ENCODE results near the gene POFUT2. TPM values are rescaled to one million over a fixed set of nuclear protein-coding genes. Genes with fewer than 3 reads are reported as not detected.

POFUT2 gene
- total RNA-seq, 4 donors from 2014 or later = 7.9 to 11.4 (median 9.4) TPM

DNA sequence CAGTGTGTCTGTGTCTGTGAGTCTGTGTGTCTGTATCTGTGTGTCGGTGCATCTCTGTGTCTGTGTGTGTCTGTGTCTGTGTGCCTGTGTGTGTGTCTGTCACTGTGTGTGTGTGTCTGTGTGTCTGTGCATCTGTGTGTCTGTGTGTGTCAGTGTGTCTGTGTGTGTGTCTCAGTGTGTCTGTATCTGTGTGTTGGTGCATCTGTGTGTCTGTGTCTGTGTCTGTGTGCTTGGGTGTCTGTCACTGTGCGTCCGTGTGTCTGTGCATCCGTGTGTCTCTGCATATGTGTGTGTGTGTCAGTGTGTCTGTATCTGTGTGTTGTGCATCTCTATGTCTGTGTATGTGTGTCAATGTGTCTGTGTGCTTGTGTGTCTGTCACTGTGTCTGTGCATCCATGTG lies 44.7 kb upstream of the POFUT2 start:
- Histone ChIP-seq H3K27ac (no peak overlapping the region), H3K9me3 (no peaks in the 10 kb centered on the region), H3K4me1 (peaks cover 0 to 59% (median 32%) of the 10 kb centered on the region in 3 donors), H3K27me3 (peaks cover 0 to 67% (median 0%) of the 10 kb centered on the region in 4 donors), H3K4me3 (no peak overlapping the region), H3K36me3 (no peaks in the 10 kb centered on the region)
- no peak for DNase-seq
- TF ChIP-seq, protein P1, sequence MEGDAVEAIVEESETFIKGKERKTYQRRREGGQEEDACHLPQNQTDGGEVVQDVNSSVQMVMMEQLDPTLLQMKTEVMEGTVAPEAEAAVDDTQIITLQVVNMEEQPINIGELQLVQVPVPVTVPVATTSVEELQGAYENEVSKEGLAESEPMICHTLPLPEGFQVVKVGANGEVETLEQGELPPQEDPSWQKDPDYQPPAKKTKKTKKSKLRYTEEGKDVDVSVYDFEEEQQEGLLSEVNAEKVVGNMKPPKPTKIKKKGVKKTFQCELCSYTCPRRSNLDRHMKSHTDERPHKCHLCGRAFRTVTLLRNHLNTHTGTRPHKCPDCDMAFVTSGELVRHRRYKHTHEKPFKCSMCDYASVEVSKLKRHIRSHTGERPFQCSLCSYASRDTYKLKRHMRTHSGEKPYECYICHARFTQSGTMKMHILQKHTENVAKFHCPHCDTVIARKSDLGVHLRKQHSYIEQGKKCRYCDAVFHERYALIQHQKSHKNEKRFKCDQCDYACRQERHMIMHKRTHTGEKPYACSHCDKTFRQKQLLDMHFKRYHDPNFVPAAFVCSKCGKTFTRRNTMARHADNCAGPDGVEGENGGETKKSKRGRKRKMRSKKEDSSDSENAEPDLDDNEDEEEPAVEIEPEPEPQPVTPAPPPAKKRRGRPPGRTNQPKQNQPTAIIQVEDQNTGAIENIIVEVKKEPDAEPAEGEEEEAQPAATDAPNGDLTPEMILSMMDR (IDR thresholded peaks at IDR 0.05) = no peak
- TF ChIP-seq POLR2A (IDR thresholded peaks at IDR 0.05) = no peak
- intact Hi-C loops (cut with DNase I) = no loop called here
- 86 to 88% methylated on average over 3 to 4 of the region's 4 CpGs for WGBS, 2 donors

DNA sequence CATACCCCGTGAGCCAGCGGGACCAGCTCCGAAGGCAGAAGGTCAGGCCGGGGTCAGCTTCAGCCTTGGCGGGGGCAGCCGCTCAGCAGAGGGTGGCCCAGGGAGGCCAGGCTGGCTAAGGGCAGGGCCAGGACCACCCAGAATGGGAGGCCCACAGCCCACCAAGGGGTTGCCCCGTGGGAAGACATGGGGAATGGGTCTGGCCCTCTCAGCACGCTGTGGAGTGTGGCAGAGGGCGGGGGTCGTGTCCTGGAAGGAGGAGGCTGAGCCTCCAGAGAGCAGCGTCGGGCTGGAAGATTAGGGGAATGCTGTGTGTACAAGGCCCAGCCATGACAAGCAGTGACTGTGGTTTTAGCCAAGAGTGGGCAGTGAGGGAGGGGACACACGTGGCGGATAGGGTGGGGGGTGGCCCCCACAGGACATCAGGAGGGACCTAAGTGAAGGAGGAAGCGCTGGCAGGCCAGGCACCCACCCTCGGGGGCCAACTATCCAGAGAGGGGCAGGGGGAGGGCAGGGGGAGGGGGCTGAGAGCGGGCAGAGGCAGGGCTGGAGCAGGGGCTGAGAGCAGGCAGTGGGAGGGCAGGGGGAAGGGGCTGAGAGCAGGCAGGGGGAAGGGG lies 43.9 kb upstream of the POFUT2 start:
- no peaks in the 10 kb centered on the region for H3K36me3 ChIP-seq
- H3K27me3 ChIP-seq = peaks cover 0 to 63% (median 0%) of the 10 kb centered on the region in 4 donors
- H3K27ac ChIP-seq = peak overlapping the region in 1 of 4 donors; percentile 14
- intact Hi-C loops (cut with DNase I) = no loop called here
- no peak for DNase-seq
- TF ChIP-seq POLR2A (IDR thresholded peaks at IDR 0.05) = no peak
- no peak overlapping the region for H3K4me3 ChIP-seq
- H3K4me1 ChIP-seq = peaks cover 5 to 58% (median 32%) of the 10 kb centered on the region in 3 donors
- 53 to 66% methylated on average over 3 to 4 of the region's 17 CpGs for WGBS, 2 donors
- H3K9me3 ChIP-seq = no peaks in the 10 kb centered on the region

DNA sequence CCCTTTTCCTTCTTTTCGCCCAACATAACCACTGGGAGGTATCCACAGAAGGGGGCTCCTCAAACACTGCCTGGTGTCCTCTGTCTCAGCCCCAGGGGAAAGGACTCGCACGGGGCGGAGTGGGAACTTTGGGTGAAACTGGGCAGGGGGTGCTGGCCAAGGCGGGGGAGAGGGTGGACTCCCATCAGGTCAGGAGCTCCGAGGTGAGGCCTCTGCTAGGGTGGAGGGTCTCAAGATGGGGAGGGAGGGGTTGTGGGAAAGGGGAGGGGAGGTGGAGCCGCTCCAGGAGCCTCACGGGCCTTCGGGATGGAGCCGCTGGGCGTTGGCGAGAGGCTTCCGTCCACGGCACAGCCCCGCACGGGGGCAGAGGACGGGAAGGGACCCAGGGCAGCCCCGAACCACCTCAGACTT lies 43.2 kb upstream of the POFUT2 start:
- peaks cover 0 to 56% (median 0%) of the 10 kb centered on the region in 4 donors for H3K27me3 ChIP-seq
- H3K27ac ChIP-seq = peak overlapping the region in 3 of 4 donors; percentile 66 to 80 (median 73)
- no peaks in the 10 kb centered on the region for H3K9me3 ChIP-seq
- DNase-seq = no peak
- H3K36me3 ChIP-seq = no peaks in the 10 kb centered on the region
- 93 to 97% methylated on average over 14 to 16 of the region's 18 CpGs for WGBS, 2 donors
- intact Hi-C loops (cut with DNase I) = no loop called here
- peaks cover 5 to 56% (median 29%) of the 10 kb centered on the region in 3 donors for H3K4me1 ChIP-seq
- H3K4me3 ChIP-seq = no peak overlapping the region
- no peak for TF ChIP-seq POLR2A (IDR thresholded peaks at IDR 0.05)
- TF ChIP-seq, protein P1 (IDR thresholded peaks at IDR 0.05) = no peak

DNA sequence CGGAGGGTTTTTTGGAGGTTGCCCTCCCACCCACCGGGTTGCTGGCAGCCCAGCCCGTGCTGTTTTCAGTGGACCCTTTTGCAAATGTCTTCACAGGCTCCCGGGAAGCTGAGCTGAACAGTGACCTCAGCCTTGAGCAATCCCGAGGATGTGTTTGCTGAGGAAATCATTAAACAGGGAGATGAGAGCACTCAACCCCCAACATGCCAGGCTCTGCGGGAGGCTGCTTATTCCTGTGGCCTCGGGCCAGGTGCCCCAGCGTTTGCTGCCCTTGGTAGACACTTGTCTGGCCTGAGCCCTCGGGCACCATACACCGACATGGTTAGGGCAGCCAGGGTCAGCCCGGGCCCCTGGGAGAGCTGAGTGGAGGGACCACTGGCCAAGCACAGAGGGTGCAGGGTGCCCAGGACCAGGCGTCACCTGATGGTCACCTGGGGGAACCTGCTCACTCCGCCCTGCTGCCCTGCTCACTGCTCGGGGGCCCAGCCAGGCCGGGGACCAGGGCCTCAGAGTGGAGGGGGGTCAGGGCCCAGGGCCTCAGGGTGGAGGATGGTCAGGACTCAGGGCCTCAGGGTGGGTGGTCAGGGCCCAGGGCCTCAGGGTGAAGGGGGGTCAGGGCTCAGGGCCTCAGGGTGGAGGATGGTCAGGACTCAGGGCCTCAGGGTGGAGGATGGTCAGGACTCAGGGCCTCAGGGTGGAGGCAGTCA lies 42.5 kb upstream of the POFUT2 start:
- Histone ChIP-seq H3K36me3 (no peaks in the 10 kb centered on the region), H3K27ac (peak overlapping the region in 3 of 4 donors; percentile 66 to 80 (median 73)), H3K4me3 (no peak overlapping the region), H3K9me3 (no peaks in the 10 kb centered on the region), H3K27me3 (peaks cover 0 to 53% (median 0%) of the 10 kb centered on the region in 4 donors), H3K4me1 (peaks cover 5 to 61% (median 29%) of the 10 kb centered on the region in 3 donors)
- 29 to 40% methylated on average over 4 to 5 of the region's 15 CpGs for WGBS, 2 donors
- TF ChIP-seq, protein P1 (IDR thresholded peaks at IDR 0.05) = no peak
- TF ChIP-seq POLR2A (IDR thresholded peaks at IDR 0.05) = no peak
- DNase-seq = no peak
- intact Hi-C loops (cut with DNase I) = no loop called here

DNA sequence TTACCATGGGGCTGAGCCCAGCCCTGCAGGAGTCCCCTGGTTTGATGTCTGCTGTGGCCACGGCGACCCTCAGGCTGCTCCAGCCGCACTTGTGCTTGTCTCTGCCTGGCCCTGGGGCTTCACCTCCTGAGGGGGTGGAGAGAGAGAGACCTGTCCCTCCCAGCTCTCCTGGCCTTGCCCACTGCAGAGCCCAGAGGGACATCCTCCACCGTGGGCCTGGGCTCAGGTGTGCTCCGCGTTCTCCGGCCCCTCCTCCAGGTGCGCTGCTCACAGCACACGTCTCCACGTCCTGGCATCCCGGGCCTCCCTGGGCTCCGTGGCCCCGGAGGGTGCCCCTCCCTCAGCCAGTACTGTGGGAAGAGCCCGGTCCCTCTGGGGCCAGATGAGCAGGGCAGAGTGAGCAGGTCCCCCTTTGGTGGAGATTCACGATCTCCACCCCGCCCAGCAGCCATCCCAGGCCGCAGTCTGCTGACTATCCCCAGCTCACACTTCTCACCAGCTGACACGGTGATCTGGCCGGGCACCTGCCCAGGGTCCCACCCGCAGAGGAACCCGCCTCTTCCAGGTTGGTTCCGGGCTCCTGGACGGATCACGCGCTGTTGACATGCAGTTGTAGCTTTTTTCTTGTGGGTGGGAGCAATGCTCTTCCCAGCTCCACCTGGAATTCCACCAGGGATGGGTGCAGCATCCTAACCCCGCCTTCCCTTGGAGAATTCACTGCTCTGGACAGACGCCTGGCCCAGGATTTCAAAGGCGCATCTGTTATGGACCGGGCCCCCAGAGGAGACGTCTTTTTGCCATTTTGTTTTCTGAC lies 41.8 kb upstream of the POFUT2 start:
- intact Hi-C loops (cut with DNase I) = no loop called here

More for the DNA sequence above, 41.8 kb upstream of the POFUT2 start:
- H3K9me3 ChIP-seq = no peaks in the 10 kb centered on the region
- H3K36me3 ChIP-seq = no peaks in the 10 kb centered on the region
- H3K27ac ChIP-seq = peak overlapping the region in 3 of 4 donors; percentile 66 to 80 (median 73)
- no peak for DNase-seq
- H3K4me3 ChIP-seq = no peak overlapping the region
- H3K27me3 ChIP-seq = peaks cover 0 to 53% (median 0%) of the 10 kb centered on the region in 4 donors
- 46 to 64% methylated on average over 7 to 12 of the region's 30 CpGs for WGBS, 2 donors
- H3K4me1 ChIP-seq = peaks cover 5 to 65% (median 26%) of the 10 kb centered on the region in 3 donors
- TF ChIP-seq, protein P1 (IDR thresholded peaks at IDR 0.05) = no peak
- TF ChIP-seq POLR2A (IDR thresholded peaks at IDR 0.05) = no peak
